ENCODE results near the gene NUB1. TPM values are rescaled to one million over a fixed set of nuclear protein-coding genes. Genes with fewer than 3 reads are reported as not detected.
A peak's percentile ranks its signal among the peaks of the same experiment; 100 is the strongest.

Gene NUB1
- total RNA-seq, 2 donors from 2014 or later, result 46.1 to 102 TPM

DNA sequence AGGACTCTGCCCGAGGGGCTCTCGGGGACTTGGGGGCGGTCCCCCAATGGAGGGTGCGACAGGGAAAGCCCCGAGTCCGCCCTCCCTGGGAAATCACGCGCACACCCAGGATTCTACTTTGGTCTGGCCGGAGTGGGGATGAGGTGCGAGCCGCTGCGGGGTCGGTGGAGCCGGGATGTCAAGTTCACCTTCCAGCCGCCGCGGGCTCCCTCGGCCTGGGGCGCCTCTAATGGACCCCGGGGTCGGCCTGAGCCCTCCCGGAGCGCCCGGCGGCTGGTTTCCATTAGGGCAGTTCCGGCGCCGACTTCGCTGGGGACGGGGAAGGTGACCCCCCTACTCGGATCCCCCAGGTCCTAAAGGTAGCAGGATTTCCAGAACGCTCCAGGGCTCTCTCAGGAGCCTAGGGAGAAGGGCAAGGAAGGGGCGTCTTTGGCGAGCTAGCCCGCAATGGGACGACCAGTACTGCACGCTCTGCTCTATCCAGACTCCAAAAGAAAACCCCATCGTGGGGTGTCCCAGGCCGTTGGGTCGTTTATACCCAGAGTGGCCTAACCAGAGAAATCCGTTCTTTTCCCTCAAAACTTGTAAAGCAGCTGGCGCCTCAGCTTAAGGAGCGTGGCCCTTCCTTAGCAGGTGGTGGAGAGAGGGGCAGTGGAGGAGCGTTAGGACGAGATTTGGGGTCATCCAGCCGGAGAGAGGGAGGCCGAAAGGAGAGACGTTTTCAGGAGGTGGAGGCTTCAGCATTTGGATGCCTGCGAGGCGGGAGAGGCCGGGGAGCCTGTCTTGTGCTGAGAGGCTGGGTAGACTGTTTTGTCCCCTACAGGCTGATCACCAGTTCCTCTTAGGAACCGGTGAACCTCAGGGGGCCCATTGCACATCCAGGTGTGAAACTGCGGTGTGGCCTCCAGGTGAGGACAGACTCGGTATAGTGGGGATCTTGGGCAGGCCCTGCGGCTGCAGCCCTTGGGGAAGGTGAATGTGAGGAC lies 69.1 kb downstream of the NUB1 start:
- ATAC-seq, result no peak
- peaks cover 0 to 4% of the 10 kb centered on the region in 2 donors for H3K9me3 Mint-ChIP-seq
- DNase-seq (ENCODE audit: low spot score in 2 of 2), result no peak
- H3K36me3 Mint-ChIP-seq, result peaks cover 8 to 12% of the 10 kb centered on the region in 2 donors
- no peak overlapping the region for H3K27ac Mint-ChIP-seq

DNA sequence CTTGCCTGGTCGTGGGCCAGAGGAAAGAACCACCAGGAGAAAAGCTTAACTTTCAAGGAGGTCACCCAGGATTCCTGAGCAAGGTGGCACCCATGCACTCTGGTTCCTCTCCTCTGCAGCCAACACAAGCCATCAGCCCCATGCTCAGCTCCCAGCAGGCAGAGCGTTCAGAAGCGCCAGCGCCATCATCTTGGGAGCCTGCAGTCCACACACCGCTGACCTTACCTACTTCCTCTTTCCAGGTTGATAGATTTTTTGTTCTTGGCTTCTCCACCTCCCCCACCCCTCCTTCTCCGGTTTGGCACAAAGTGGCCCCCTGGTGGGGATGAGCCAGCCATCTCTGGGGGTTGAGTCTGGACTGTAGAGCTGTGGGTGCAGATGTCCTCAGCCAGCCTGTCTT lies 69.9 kb downstream of the NUB1 start:
- Mint-ChIP-seq H3K27ac (no peak overlapping the region), H3K9me3 (peaks cover 0 to 4% of the 10 kb centered on the region in 2 donors), H3K36me3 (peaks cover 8 to 12% of the 10 kb centered on the region in 2 donors)
- no peak for DNase-seq (ENCODE audit: low spot score in 2 of 2)
- no peak for ATAC-seq

DNA sequence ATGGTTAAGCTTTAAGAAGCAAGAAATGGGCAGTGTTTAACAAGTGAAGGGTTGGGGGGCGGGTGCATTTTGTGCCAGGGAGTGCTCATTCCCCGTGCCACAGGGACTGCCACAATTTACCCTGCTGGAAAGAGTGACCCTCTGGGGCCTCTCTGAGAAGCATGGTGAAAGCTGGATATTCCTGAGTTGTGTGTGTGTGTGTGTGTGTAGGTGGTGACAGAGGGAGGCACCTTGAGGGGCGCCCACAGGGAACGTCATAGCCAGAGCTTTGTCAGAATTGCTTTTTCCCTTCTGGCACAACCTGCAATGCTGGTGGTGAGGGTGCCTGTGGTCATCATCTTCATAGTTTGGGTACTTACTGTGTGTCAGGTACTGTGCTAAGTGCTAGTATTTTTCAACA lies 70.7 kb downstream of the NUB1 start:
- no peak overlapping the region for H3K27ac Mint-ChIP-seq
- H3K9me3 Mint-ChIP-seq, result peaks cover 0 to 4% of the 10 kb centered on the region in 2 donors
- ATAC-seq (no peak), DNase-seq (ENCODE audit: low spot score in 2 of 2) (no peak)
- peaks cover 8 to 12% of the 10 kb centered on the region in 2 donors for H3K36me3 Mint-ChIP-seq

DNA sequence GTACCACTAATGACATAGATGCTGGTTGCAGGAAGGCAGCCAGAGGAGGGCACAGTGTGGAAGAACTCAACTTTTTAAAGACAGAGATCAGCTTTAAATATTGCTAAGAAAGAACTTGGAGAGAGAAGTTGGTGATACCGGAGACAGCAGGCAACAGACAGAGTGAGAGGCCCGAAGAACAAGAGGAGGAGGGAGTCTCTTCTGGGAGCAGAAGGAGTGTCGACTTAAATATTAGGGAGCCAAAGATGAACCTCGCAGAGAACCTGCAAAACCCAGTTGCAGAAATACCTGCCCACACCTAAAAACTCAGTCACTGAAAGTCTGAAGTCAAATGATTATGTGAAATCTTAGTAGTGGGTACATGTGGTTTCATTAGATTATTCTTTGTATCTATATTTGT lies 71.6 kb downstream of the NUB1 start:
- no peak for ATAC-seq
- peaks cover 3 to 4% of the 10 kb centered on the region in 2 donors for H3K9me3 Mint-ChIP-seq
- H3K27ac Mint-ChIP-seq, result no peak overlapping the region
- H3K36me3 Mint-ChIP-seq, result peaks cover 8 to 12% of the 10 kb centered on the region in 2 donors
- DNase-seq (ENCODE audit: low spot score in 2 of 2), result no peak

DNA sequence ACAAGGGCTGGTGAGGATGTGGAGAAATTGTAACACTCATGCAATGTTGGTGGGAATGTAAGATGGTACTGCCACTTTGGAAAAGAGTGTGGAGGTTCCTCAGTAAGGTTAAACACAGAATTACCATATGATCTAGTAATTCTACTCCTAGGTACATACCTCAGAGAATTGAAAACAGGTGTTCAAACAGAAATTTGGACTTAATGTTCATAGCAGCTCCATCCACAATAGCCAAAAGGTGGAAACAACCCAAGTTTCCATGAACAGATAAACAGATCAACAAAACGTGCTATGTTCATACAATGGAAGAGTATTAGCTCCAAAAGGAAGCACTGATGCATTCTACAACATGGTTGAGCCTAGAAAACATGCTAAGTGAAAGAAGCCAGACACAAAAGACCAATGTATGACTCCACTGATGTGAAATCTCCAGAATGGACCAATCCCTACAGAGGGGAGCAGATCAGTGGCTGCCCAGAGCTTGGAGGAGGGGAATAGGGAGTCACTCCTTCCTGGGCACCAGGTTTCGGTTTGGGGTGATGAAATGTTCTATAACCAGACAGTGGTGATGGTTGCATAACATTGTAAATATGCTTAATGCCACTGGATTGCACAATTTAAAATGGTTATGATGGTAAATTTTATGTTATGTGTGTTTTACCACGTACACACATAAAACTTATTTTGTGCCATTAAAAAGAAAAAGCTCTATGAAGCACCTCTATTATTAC lies 73.9 kb downstream of the NUB1 start:
- H3K9me3 Mint-ChIP-seq, result peaks cover 4 to 9% of the 10 kb centered on the region in 2 donors
- no peak for DNase-seq (ENCODE audit: low spot score in 2 of 2)
- no peak overlapping the region for H3K27ac Mint-ChIP-seq
- peaks cover 8 to 17% of the 10 kb centered on the region in 2 donors for H3K36me3 Mint-ChIP-seq
- ATAC-seq, result no peak

DNA sequence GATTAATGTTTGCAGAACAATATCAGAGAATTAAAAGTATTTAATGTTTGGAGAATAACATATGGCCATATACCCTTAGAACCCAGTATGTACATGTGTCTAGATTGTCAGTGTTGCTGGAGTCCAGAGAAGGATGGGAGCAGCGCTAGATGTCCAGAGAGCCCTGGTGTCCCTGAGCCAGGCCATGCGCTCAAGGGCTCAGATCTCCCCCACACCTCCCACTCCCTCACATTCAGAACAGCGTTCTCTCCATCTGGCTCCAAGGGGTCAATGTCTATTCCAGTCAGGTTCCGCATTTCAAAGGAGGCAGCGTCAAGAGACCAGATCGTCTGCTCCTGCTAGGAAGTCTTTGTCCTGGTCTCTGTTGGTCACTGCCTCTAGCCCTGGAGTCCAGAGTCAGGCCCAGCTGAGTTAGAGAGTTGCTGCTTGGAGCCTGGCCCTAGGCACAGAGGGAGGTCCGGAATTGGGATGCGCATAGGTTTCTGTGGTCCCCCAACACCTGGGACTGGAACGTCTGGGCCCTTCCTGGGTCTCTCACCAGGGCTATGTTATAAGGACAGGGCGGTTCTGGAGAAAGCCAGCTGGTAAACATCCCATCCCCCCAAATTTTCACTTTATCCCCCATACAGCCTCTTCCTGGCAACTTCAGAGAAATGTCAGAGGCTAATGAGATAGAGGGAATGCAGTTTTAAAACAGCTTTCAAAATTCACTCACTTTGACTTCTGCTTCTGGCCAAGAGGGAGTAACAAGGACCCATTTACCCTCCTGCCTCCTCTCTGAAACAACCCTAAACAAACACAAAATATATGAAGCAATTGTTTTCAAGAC lies 74.7 kb downstream of the NUB1 start:
- peaks cover 0 to 14% of the 10 kb centered on the region in 2 donors for H3K36me3 Mint-ChIP-seq
- no peak for ATAC-seq
- DNase-seq (ENCODE audit: low spot score in 2 of 2), result no peak
- peaks cover 4 to 11% of the 10 kb centered on the region in 2 donors for H3K9me3 Mint-ChIP-seq
- H3K27ac Mint-ChIP-seq, result no peak overlapping the region

DNA sequence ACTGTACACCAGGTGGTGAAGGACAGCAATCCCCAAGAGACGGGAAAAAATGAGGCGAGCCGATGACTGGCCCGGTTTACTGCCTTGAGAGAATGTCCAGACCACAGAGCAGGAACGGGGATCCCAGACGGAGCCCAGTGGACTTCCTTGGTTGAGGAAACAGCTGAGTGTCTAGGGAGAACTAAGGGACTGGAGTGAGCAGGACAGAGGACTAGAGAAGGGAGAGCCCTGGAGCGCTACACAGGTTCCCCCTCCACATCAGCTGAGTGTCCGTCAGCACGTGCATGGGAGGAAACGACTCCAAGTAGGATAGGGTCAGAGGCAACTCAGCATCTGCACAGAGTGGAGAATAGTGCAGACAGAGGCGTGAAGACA lies 75.3 kb downstream of the NUB1 start:
- no peak for ATAC-seq
- H3K36me3 Mint-ChIP-seq, result peaks cover 0 to 19% of the 10 kb centered on the region in 2 donors

DNA sequence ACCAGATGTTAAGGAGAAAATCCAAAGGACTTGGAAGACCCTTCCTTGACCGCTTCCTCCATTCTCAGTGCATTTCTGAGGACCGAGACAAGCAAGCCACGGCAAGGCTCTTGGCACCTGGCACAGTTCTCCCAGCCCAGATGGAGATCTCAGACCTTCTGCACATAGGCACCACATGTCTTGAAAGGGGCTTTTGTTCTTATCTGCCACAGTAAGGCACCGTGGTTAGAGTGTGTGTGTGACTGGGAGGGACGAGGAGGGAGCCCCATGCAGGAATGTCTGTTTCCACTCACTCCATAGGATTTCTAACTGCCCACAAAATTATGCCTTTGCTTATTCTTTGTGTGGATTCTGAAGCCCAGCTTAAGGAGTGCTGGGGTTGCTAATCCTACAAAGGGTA lies 78.5 kb downstream of the NUB1 start:
- no peak overlapping the region for H3K27ac Mint-ChIP-seq
- no peak for ATAC-seq
- H3K36me3 Mint-ChIP-seq, result peaks cover 0 to 24% of the 10 kb centered on the region in 2 donors
- H3K9me3 Mint-ChIP-seq, result peaks cover 0 to 23% of the 10 kb centered on the region in 2 donors
- DNase-seq (ENCODE audit: low spot score in 2 of 2), result no peak

More for the DNA sequence above, 75.3 kb downstream of the NUB1 start:
- peaks cover 4 to 15% of the 10 kb centered on the region in 2 donors for H3K9me3 Mint-ChIP-seq
- no peak overlapping the region for H3K27ac Mint-ChIP-seq
- no peak for DNase-seq (ENCODE audit: low spot score in 2 of 2)

DNA sequence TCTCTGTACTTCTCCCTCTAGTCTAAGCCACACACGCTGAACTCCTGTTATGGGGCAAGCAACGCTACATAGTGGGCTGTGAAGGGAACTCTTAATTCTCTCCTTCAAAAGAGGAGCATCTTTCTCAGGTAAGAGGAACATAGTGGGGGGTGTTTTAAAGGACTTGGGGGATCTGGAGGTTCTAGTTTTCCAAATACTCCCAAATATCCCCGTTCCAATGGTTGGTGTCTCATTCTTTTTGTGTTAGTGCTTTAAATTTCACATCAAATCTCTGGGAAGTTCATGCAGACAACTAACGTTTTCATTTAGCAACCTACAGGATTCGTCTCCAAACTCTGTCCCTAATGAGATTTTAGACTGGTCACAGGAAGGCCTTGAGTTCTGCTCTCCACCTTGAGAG lies 80.6 kb downstream of the NUB1 start:
- Mint-ChIP-seq H3K36me3 (peaks cover 0 to 24% of the 10 kb centered on the region in 2 donors), H3K27ac (no peak overlapping the region), H3K9me3 (peaks cover 0 to 23% of the 10 kb centered on the region in 2 donors)
- no peak for ATAC-seq
- no peak for DNase-seq (ENCODE audit: low spot score in 2 of 2)

DNA sequence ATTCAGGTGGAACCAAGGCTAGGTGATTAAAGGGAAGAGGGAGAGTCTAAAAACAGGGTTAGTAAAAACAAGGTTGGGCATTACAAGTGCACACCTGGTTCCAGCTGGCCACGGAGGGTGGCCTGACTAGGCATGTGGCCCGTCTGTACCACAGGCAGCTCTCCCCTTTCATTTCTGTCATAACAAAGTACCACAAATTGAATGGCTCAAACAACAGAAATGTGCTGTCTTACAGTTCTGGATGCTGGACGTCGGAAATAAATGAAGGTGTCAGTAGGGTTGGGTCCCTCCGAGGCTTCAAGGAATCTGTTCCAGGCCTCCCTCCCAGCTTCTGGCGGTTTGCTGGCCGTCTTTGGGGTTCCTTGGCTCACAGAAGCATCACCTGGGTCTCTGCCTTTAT lies 81.6 kb downstream of the NUB1 start:
- Mint-ChIP-seq H3K36me3 (peaks cover 0 to 24% of the 10 kb centered on the region in 2 donors), H3K9me3 (peaks cover 0 to 20% of the 10 kb centered on the region in 2 donors), H3K27ac (no peak overlapping the region)
- ATAC-seq (no peak), DNase-seq (ENCODE audit: low spot score in 2 of 2) (no peak)

DNA sequence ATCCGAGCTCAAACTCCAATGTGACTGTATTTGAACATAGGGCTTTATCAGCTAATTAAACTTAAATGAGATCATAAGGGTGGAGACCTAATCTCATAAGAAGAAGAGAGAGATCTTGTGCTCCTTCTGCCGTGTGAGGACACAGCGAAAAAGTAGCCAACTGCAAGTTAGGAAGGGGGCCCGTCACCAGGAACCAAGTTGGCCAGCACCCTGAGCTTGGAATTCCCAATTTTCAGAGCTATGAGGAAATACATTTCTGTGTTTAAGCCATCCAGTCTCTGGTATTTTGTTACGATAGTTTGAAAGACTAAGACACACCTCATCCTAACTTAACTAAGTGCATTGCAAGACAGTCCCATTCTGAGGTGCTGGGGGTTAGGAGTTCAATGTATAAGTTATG lies 82.3 kb downstream of the NUB1 start:
- Mint-ChIP-seq H3K9me3 (peaks cover 0 to 18% of the 10 kb centered on the region in 2 donors), H3K36me3 (peaks cover 0 to 24% of the 10 kb centered on the region in 2 donors), H3K27ac (no peak overlapping the region)
- no peak for DNase-seq (ENCODE audit: low spot score in 2 of 2)
- ATAC-seq, result no peak

DNA sequence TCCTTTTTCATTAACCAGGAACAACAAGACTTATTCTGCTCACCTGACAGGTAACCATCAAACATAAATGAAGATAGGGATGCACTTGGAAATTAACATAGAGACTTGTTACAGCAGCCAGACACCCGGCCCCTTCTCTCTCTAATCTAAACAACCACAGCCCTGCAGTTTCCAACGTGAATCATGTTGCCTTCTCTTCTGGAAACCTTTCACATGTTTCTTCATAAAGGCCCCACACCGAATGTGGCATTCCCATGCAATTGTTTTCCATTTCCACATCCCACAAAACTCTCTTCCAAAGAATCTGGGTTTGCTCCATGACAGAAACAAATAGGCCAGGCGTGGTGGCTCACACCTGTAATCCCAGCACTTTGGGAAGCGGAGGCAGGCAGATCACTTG lies 83.2 kb downstream of the NUB1 start:
- no peak for ATAC-seq
- H3K27ac Mint-ChIP-seq, result no peak overlapping the region
- H3K9me3 Mint-ChIP-seq, result peaks cover 0 to 18% of the 10 kb centered on the region in 2 donors
- DNase-seq (ENCODE audit: low spot score in 2 of 2), result no peak
- H3K36me3 Mint-ChIP-seq, result peaks cover 0 to 22% of the 10 kb centered on the region in 2 donors

DNA sequence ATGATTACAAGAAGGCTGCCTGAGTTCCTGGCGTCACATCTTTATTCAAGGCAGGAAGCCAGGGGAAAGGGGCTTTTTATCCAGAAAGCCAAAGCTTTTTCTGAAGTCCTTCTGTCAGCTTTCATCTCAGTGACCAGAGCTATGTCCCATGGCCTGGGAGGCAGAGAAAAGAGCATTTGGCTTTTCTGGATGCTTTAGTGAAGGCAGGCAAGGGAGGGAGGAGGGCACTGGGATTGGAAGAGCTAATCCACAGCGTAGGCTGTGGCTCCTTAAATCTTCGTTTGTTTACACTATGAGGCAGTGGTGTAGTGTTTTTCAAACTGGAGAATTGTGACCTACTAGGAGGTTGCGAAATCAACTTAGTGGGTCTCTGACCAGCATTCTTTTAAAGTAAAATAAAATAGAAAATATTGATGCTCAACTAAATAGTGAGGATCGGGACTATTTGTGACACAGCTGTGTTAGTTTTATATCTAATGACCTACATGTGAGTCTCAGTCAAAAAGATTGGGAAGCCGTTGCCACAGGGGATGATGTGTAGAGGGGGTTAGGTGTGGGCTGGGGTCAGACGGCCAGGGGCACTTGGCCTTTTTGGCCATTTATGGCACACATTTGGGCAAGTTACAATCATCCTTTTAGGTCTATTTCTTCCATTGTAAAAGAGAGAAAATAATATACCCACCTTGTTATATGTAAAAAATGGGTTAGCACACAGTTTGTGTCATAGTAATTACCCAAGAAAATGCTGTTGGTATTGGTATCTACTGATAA lies 84.2 kb downstream of the NUB1 start:
- no peak for ATAC-seq
- H3K9me3 Mint-ChIP-seq, result peaks cover 0 to 12% of the 10 kb centered on the region in 2 donors
- no peak for DNase-seq (ENCODE audit: low spot score in 2 of 2)
- H3K36me3 Mint-ChIP-seq, result peaks cover 0 to 12% of the 10 kb centered on the region in 2 donors
- peak overlapping the region in 1 of 2 donors; percentile 55 for H3K27ac Mint-ChIP-seq

DNA sequence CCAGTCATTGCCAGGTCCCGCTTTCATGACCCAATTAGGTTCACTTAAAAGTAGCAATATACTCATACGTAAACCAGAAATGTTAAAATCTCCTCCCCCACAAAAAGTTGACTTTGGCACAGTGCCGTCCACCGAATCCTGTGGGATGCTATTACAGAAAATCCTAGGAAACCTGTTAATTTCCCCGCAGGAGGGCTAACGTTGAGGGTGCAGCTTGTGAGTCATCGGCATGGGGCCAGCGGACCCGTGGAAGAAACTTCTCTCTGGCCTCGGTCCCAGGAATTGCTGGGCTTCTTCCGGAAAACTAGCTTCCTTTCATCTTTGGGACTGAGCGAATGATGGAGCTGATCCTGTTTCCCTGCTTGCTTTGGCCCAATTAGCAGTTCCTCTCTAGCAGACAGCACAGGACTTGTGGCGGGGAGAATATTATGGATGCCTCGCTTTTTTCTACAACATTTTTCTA lies 84.9 kb downstream of the NUB1 start:
- no peak for ATAC-seq
- DNase-seq (ENCODE audit: low spot score in 2 of 2), result no peak
- H3K27ac Mint-ChIP-seq, result no peak overlapping the region
- H3K36me3 Mint-ChIP-seq, result peaks cover 0 to 10% of the 10 kb centered on the region in 2 donors
- H3K9me3 Mint-ChIP-seq, result peaks cover 0 to 12% of the 10 kb centered on the region in 2 donors

DNA sequence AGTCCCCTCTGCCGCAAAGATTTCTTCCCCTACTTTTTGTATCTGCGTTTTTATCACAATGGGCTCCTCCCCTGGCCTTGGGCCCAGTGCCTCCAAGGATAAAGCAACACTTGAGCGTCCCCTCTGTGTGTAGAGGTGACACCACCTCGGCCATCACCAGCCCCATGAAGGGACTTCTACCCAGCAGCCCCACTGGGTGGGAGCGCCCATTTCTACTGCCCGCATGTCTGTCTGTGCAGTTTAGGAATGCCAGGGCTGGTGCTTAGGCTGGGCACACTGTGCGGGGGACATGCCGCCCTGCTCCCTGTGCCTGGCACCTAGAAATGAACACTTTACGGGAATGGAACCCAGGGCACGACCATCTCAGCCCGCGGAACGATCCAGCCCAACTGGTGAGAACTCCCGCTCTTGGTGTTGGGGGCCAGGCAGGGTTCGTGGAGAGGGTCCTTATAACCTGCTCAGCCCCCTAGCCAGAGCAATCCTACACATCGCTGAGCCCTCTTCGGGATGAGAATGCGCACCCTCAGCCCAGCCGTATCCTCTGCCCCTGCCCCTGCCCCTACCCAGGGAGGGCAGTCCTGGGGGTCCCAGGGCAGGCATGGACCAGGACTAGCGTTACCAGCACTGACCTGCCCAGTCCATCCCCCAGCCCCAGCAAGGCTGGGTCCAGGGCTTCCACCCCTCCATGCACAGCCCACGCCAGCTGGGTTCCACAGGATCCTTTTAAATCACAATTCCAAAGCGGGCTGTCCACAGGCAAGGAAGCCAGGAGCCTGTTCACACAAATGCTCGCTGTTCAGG lies 85.5 kb downstream of the NUB1 start:
- Mint-ChIP-seq H3K9me3 (peaks cover 0 to 6% of the 10 kb centered on the region in 2 donors), H3K27ac (no peak overlapping the region), H3K36me3 (peaks cover 0 to 4% of the 10 kb centered on the region in 2 donors)
- DNase-seq (ENCODE audit: low spot score in 2 of 2), result peak in 1 of 2 donors; percentile 48
- ATAC-seq, result no peak
